ENCODE measurements around the gene MISP. TPM values are rescaled to one million over a fixed set of nuclear protein-coding genes. Genes with fewer than 3 reads are reported as not detected.

MISP gene
- total and polyA plus RNA-seq, 2 of the 4 experiments (the other 2 are of a cell fraction) = not detected

DNA sequence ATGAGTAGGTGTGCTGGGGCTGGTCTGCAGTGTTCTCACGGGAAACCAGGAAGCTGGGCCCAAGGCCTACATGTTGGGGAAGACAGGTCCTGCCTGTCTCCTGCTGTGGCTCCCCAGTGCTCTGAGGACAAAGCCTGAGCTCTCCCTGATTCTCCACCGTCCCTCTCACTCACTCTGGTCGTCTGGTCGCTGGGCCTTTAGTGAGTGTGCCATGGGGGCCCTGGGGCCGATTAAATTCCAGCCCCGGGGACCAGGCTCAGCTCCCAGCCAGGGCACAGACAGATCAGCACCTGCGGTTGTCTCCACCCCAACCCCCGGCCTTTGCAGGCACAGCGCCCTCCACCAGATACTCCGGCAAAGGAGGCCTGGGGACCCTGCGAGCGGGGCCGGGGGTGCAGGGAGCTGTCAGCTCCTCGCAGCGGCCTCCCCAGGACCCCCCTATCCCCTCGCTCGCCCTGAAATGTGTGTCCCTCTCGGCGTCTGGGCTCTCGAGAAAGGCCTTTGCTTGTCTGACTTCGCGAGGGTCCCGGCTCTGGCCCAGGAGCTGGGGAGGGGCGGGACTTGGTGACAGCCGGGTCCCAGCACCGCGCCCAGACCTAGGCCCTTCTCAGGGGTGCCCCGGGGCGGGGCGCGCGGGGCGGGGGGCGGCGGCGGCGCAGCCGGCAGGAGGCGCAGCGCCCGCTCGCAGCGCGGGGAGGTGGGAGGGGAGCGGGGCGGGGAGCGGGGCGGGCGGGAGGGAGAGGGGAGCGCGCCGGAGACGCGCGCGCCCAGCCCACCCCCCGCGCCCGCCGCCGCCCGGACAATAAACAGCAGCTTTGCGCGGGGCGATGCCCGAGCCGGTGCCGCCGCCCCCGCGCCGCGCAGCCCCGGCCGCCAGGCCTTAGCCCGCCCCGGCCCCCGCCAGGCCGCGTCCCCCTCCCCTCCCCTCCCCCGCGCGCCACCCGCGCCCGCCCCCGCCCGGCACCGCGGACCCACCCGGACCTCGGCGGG lies 42.5 kb upstream of the MISP start, which contains the start of gene PALM (continued):
- TF ChIP-seq ELK1 (IDR thresholded peaks at IDR 0.05; ENCODE audit: borderline replicate concordance, low read depth, low read length) (no peak), CHD1 (IDR thresholded peaks at IDR 0.05; ENCODE audit: low read depth, low read length) (no peak)
